Measurements from ENCODE around the gene RALGAPA1.

DNA sequence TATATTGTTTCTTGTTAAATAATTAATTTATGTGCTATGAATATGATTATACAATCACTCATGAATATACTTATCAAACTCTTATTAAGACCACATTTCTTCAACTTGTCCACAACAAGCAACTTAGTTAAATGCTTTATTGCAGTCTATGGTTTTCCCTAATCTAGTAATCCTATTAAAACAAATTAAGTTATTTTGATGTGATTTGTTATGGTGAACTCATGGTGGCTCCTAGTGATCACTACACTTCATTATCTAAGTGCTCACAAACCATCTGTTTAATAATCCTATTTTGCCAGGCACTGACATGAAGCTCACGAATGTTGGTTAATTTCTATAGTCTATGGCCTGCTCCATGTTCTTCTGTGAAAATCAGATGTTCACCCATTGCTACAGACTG is 232.2 kb downstream of the RALGAPA1 start:
- TF ChIP-seq, protein P1, sequence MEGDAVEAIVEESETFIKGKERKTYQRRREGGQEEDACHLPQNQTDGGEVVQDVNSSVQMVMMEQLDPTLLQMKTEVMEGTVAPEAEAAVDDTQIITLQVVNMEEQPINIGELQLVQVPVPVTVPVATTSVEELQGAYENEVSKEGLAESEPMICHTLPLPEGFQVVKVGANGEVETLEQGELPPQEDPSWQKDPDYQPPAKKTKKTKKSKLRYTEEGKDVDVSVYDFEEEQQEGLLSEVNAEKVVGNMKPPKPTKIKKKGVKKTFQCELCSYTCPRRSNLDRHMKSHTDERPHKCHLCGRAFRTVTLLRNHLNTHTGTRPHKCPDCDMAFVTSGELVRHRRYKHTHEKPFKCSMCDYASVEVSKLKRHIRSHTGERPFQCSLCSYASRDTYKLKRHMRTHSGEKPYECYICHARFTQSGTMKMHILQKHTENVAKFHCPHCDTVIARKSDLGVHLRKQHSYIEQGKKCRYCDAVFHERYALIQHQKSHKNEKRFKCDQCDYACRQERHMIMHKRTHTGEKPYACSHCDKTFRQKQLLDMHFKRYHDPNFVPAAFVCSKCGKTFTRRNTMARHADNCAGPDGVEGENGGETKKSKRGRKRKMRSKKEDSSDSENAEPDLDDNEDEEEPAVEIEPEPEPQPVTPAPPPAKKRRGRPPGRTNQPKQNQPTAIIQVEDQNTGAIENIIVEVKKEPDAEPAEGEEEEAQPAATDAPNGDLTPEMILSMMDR (IDR thresholded peaks at IDR 0.05; ENCODE audit: low read depth, low read length, poor library complexity, severe bottlenecking), result no peak
- no peak for TF ChIP-seq EZH2phosphoT487 (IDR thresholded peaks at IDR 0.05; ENCODE audit: borderline replicate concordance, low read length)

Measured in DOHH2 (cell line).